Stimulated activated memory B cell treated with anti-CD40 and anti-IgM and Interleukin-4, amounts not matched to agents 10 μg/mL and 1 μg/mL and 100 μg/mL, for 72 hours (primary cell): ENCODE measurements around the gene MRTO4.
"Not testable (repeated sequence)": the region's sequence is repeated elsewhere in the genome, so short reads cannot be mapped to it uniquely, and the experiment has no call there.

Experiments
- ATAC-seq: fragments of 150-1000 bp; cut with Tn5 transposase; 2 replicates; pipeline ENCODE4 v1.10.0; 2021
- H3K27ac Mint-ChIP-seq: one replicate; pipeline ENCODE4 v1.8.0; 2022; ENCODE audit warnings: mild to moderate bottlenecking, mixed read lengths
- H3K27me3 Mint-ChIP-seq: one replicate; pipeline ENCODE4 v1.8.0; 2022; ENCODE audit warnings: mixed read lengths
- H3K36me3 Mint-ChIP-seq: one replicate; pipeline ENCODE4 v1.8.0; 2022; ENCODE audit warnings: mixed read lengths
- H3K4me1 Mint-ChIP-seq: one replicate; pipeline ENCODE4 v1.8.0; 2022; ENCODE audit warnings: mixed read lengths
- H3K4me3 Mint-ChIP-seq: one replicate; pipeline ENCODE4 v1.8.0; 2022; ENCODE audit warnings: mild to moderate bottlenecking, moderate library complexity, mixed read lengths
- H3K9me3 Mint-ChIP-seq: one replicate; pipeline ENCODE4 v1.8.0; 2022; ENCODE audit warnings: mixed read lengths

The MRTO4 gene

GRCh38 chr1:19216585-19216984 is 35.0 kb upstream of the MRTO4 start:
- H3K4me3 Mint-ChIP-seq, H3K27me3 Mint-ChIP-seq, H3K9me3 Mint-ChIP-seq, H3K27ac Mint-ChIP-seq, ATAC-seq: not testable (repeated sequence)
- Mint-ChIP-seq H3K36me3 (peaks cover 44% of the 10 kb centered on the region), H3K4me1 (peaks cover 29% of the 10 kb centered on the region)

GRCh38 chr1:19219451-19219850 is 32.2 kb upstream of the MRTO4 start:
- Mint-ChIP-seq H3K27ac (peak overlapping the region; percentile 31), H3K27me3 (no peaks in the 10 kb centered on the region), H3K9me3 (no peaks in the 10 kb centered on the region)

GRCh38 chr1:19220080-19220846 is 31.3 kb upstream of the MRTO4 start:
- peak overlapping the region; percentile 31 for H3K27ac Mint-ChIP-seq
- H3K36me3 Mint-ChIP-seq, result peaks cover 70% of the 10 kb centered on the region
- H3K4me1 Mint-ChIP-seq, result peaks cover 11% of the 10 kb centered on the region
- no peak overlapping the region for H3K4me3 Mint-ChIP-seq
- ATAC-seq, result peak; percentile 56
- H3K27me3 Mint-ChIP-seq, result no peaks in the 10 kb centered on the region
- no peaks in the 10 kb centered on the region for H3K9me3 Mint-ChIP-seq

More at GRCh38 chr1:19219451-19219850, 32.2 kb upstream of the MRTO4 start:
- no peak for ATAC-seq
- Mint-ChIP-seq H3K4me1 (peaks cover 11% of the 10 kb centered on the region), H3K36me3 (peaks cover 62% of the 10 kb centered on the region), H3K4me3 (no peak overlapping the region)

- H3K27ac Mint-ChIP-seq, result no peak overlapping the region
- H3K9me3 Mint-ChIP-seq, result no peaks in the 10 kb centered on the region
- no peak for ATAC-seq
- no peak overlapping the region for H3K4me3 Mint-ChIP-seq
- H3K27me3 Mint-ChIP-seq, result no peaks in the 10 kb centered on the region
- H3K36me3 Mint-ChIP-seq, result peaks cover 77% of the 10 kb centered on the region
- peaks cover 11% of the 10 kb centered on the region for H3K4me1 Mint-ChIP-seq
Observed at GRCh38 chr1:19220991-19221390, 30.6 kb upstream of the MRTO4 start.

- Mint-ChIP-seq H3K27ac (no peak overlapping the region), H3K27me3 (no peaks in the 10 kb centered on the region), H3K9me3 (no peaks in the 10 kb centered on the region), H3K4me3 (no peak overlapping the region), H3K36me3 (peaks cover 73% of the 10 kb centered on the region), H3K4me1 (peaks cover 11% of the 10 kb centered on the region)
- no peak for ATAC-seq
Observed at GRCh38 chr1:19222573-19222972, 29.0 kb upstream of the MRTO4 start.

GRCh38 chr1:19222979-19223824 is 28.4 kb upstream of the MRTO4 start:
- no peak for ATAC-seq
- peaks cover 11% of the 10 kb centered on the region for H3K4me1 Mint-ChIP-seq
- peaks cover 68% of the 10 kb centered on the region for H3K36me3 Mint-ChIP-seq
- H3K4me3 Mint-ChIP-seq, result no peak overlapping the region
- no peaks in the 10 kb centered on the region for H3K27me3 Mint-ChIP-seq
- H3K9me3 Mint-ChIP-seq, result no peaks in the 10 kb centered on the region
- no peak overlapping the region for H3K27ac Mint-ChIP-seq

- ATAC-seq, result no peak
- no peaks in the 10 kb centered on the region for H3K27me3 Mint-ChIP-seq
- no peaks in the 10 kb centered on the region for H3K4me1 Mint-ChIP-seq
- H3K36me3 Mint-ChIP-seq, result peaks cover 53% of the 10 kb centered on the region
- no peak overlapping the region for H3K4me3 Mint-ChIP-seq
- no peak overlapping the region for H3K27ac Mint-ChIP-seq
- no peaks in the 10 kb centered on the region for H3K9me3 Mint-ChIP-seq
Observed at GRCh38 chr1:19229229-19229628, 22.4 kb upstream of the MRTO4 start.

- Mint-ChIP-seq H3K4me1 (no peaks in the 10 kb centered on the region), H3K36me3 (peaks cover 47% of the 10 kb centered on the region), H3K4me3 (no peak overlapping the region), H3K27ac (no peak overlapping the region), H3K27me3 (no peaks in the 10 kb centered on the region), H3K9me3 (no peaks in the 10 kb centered on the region)
- ATAC-seq, result no peak
Observed at GRCh38 chr1:19229828-19230325, 21.7 kb upstream of the MRTO4 start.

- not testable (repeated sequence) for ATAC-seq, H3K4me1 Mint-ChIP-seq, H3K27me3 Mint-ChIP-seq, H3K4me3 Mint-ChIP-seq, H3K27ac Mint-ChIP-seq, H3K9me3 Mint-ChIP-seq
- H3K36me3 Mint-ChIP-seq, result peaks cover 36% of the 10 kb centered on the region
Observed at GRCh38 chr1:19231736-19232523, 19.7 kb upstream of the MRTO4 start.

GRCh38 chr1:19232524-19232846 is 19.1 kb upstream of the MRTO4 start:
- no peaks in the 10 kb centered on the region for H3K27me3 Mint-ChIP-seq
- peaks cover 38% of the 10 kb centered on the region for H3K36me3 Mint-ChIP-seq
- H3K4me1 Mint-ChIP-seq, result no peaks in the 10 kb centered on the region
- H3K4me3 Mint-ChIP-seq, result no peak overlapping the region
- no peak overlapping the region for H3K27ac Mint-ChIP-seq
- no peak for ATAC-seq
- no peaks in the 10 kb centered on the region for H3K9me3 Mint-ChIP-seq

- Mint-ChIP-seq H3K27me3 (no peaks in the 10 kb centered on the region), H3K27ac (no peak overlapping the region), H3K4me3 (no peak overlapping the region), H3K36me3 (peaks cover 53% of the 10 kb centered on the region), H3K4me1 (no peaks in the 10 kb centered on the region), H3K9me3 (no peaks in the 10 kb centered on the region)
- no peak for ATAC-seq
Observed at GRCh38 chr1:19234224-19234623, 17.4 kb upstream of the MRTO4 start.

- peaks cover 68% of the 10 kb centered on the region for H3K36me3 Mint-ChIP-seq
- H3K9me3 Mint-ChIP-seq, result no peaks in the 10 kb centered on the region
- H3K4me1 Mint-ChIP-seq, result no peaks in the 10 kb centered on the region
- H3K27ac Mint-ChIP-seq, result no peak overlapping the region
- no peak for ATAC-seq
- no peaks in the 10 kb centered on the region for H3K27me3 Mint-ChIP-seq
- no peak overlapping the region for H3K4me3 Mint-ChIP-seq
Observed at GRCh38 chr1:19239876-19240275, 11.7 kb upstream of the MRTO4 start.

- Mint-ChIP-seq H3K9me3 (no peaks in the 10 kb centered on the region), H3K4me1 (no peaks in the 10 kb centered on the region), H3K36me3 (peaks cover 71% of the 10 kb centered on the region), H3K4me3 (no peak overlapping the region), H3K27me3 (no peaks in the 10 kb centered on the region), H3K27ac (peak overlapping the region; percentile 9)
- ATAC-seq, result peak; percentile 72
Observed at GRCh38 chr1:19240673-19241538, 10.7 kb upstream of the MRTO4 start.

GRCh38 chr1:19250629-19251304 is 838 bp upstream of the MRTO4 start:
- peaks cover 7% of the 10 kb centered on the region for H3K36me3 Mint-ChIP-seq
- H3K9me3 Mint-ChIP-seq, result no peaks in the 10 kb centered on the region
- peak overlapping the region; percentile 92 for H3K4me3 Mint-ChIP-seq
- ATAC-seq, result no peak
- H3K4me1 Mint-ChIP-seq, result peaks cover 27% of the 10 kb centered on the region
- H3K27me3 Mint-ChIP-seq, result no peaks in the 10 kb centered on the region
- H3K27ac Mint-ChIP-seq, result peak overlapping the region; percentile 98
